Pancreas (tissue), 10 donors: ENCODE results near the gene BCAR3. TPM values are rescaled to one million over a fixed set of nuclear protein-coding genes. Genes with fewer than 3 reads are reported as not detected.

Source experiments
- ATAC-seq, 4 donors: fragments of 200-7000 bp; cut with Tn5 transposase; one replicate each; pipeline versions ENCODE4 v1.8.0 to v1.9.1; 2020; ENCODE audit warnings: mild to moderate bottlenecking in 4 of 4, moderate library complexity in 4 of 4
- DNase-seq, 6 donors: peaks; one replicate each; pipeline ENCODE4 v3.0.0-alpha.2; 2020
- FAIRE-seq: peaks from 2 replicates; lab custom pipeline; 2012; peaks lifted over from hg19 to GRCh38; lab: Jason Lieb, UNC
- H3K27ac ChIP-seq, 4 donors: fragments of 200-600 bp; sonication (generic); 1 replicate in 3 of 4; 2 replicates in 1 of 4; pipeline versions ENCODE4 v1.5.0 to v1.8.0; 2020
- H3K27me3 ChIP-seq, 4 donors: fragments of 200-600 bp; one replicate each; pipeline ENCODE4 v1.8.0; 2021
- H3K36me3 ChIP-seq, 3 donors: fragments of 200-600 bp; sonication (generic) in 1 of 3; one replicate each; pipeline versions ENCODE4 v1.5.0 to v1.8.0; 2020 to 2021
- H3K4me1 ChIP-seq, 3 donors: fragments of 200-600 bp; one replicate each; pipeline ENCODE4 v1.8.0; 2021
- H3K4me3 ChIP-seq, 4 donors: fragments of 200-600 bp; sonication (generic) in 2 of 4; one replicate each; pipeline versions ENCODE4 v1.5.0 to v1.8.0; 2020 to 2021
- H3K9me3 ChIP-seq, 4 donors: fragments of 200-600 bp; one replicate each; pipeline ENCODE4 v1.8.0; 2021
- WGBS, 2 donors: extraction: QIAGEN DNeasy Blood & Tissue Kit; methylation state at CpG; one replicate each; pipeline ENCODE4 v1.1.7; 2013; 5-methylcytosine and 5-hydroxymethylcytosine counted together
- intact Hi-C, 3 donors: fragments of 100-400 bp; cut with DNase I; formaldehyde crosslinking; loops; one replicate each; pipeline versions ENCODE4 v1.11.1 to v1.14.2; 2022
- polyA plus RNA-seq, 2 donors: library from polyadenylated mRNA; stranded (reverse); fragments of 200-250 nt; gene quantifications; one replicate each; pipeline ENCODE4 v1.2.3, GENCODE V29; 2013
- total RNA-seq, 6 donors: library from RNA; stranded (reverse); fragmentation: NEBNext Ultra II Directional in 4 of 6; extraction: Animal tissue kit (Norgen Biotek cat#: 25700) in 4 of 6; gene quantifications; one replicate each; pipeline versions ENCODE4 v1.2.1 to v1.2.4, GENCODE V29; 2021 to 2023
- TF ChIP-seq, protein P1 (sequence below), 4 donors: fragments of 200-600 bp; sonication (generic) in 3 of 4; IDR thresholded peaks; one replicate each; pipeline versions ENCODE4 v1.5.0 to v1.8.0; 2021; ENCODE audit warnings: antibody characterized with exemption in 4 of 4
- donor health status: healthy with polysubstance abuse.
- donor health status: DM: no; HTN: no; CAD: no; lungs with moderate emphysema.
- donor health status: DM: no; HTN: no; CAD: no.
- donor health status: control.
- donor health status: control.
- donor health status: Bipolar disorder and iron deficiency.
- donor health status: DM: yes; HTN: yes; CAD: no.
- donor health status: DM: no; HTN: no; CAD: no.
- donor health status: DM: no; HTN: no; CAD: no.
- donor health status: DM: yes; HTN: yes; CAD: no.

BCAR3 gene
- total and polyA plus RNA-seq, 8 donors = 2.4 to 8.2 (median 4.9) TPM

DNA sequence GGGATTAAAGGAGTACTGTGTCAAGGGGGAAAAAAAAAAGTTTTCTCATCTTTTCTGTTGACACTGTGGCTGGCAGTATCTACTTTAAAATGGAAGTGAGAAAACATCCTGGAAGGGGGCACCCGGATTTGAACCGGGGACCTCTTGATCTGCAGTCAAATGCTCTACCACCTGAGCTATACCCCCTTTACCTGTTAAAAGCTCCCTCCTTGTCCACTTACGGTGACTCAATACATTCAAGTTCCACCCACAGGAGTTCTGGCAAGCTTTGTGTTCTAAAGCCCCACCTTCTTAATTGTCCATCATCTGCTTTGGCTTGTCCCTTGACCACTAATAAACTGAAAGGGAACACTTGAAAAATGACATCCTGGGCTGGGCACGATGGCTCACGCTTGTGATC, 165.5 kb downstream of the BCAR3 start:
- 90 to 94% methylated on average over 5 of the region's 5 CpGs for WGBS, 2 donors
- FAIRE-seq (no peak), ATAC-seq (no peak), DNase-seq (no peak)
- H3K27me3 ChIP-seq = no peaks in the 10 kb centered on the region
- H3K4me1 ChIP-seq = no peaks in the 10 kb centered on the region
- no peak overlapping the region for H3K4me3 ChIP-seq
- H3K27ac ChIP-seq = no peak overlapping the region
- intact Hi-C loops = no loop called here
- TF ChIP-seq, protein P1, sequence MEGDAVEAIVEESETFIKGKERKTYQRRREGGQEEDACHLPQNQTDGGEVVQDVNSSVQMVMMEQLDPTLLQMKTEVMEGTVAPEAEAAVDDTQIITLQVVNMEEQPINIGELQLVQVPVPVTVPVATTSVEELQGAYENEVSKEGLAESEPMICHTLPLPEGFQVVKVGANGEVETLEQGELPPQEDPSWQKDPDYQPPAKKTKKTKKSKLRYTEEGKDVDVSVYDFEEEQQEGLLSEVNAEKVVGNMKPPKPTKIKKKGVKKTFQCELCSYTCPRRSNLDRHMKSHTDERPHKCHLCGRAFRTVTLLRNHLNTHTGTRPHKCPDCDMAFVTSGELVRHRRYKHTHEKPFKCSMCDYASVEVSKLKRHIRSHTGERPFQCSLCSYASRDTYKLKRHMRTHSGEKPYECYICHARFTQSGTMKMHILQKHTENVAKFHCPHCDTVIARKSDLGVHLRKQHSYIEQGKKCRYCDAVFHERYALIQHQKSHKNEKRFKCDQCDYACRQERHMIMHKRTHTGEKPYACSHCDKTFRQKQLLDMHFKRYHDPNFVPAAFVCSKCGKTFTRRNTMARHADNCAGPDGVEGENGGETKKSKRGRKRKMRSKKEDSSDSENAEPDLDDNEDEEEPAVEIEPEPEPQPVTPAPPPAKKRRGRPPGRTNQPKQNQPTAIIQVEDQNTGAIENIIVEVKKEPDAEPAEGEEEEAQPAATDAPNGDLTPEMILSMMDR (IDR thresholded peaks at IDR 0.05) = no peak
- H3K9me3 ChIP-seq = no peaks in the 10 kb centered on the region
- no peaks in the 10 kb centered on the region for H3K36me3 ChIP-seq

Other genes with a start within 250 kb of the BCAR3 start
- 10 to 100 TPM; 10.9 to 32.4 (median 16.0) TPM for gene FNBP1L, start 233.7 kb downstream of the BCAR3 start, total RNA-seq
- 10 to 100 TPM; 10.1 to 18.8 TPM for gene FNBP1L, start 233.7 kb downstream of the BCAR3 start, polyA plus RNA-seq
- 10 to 100 TPM; 15.7 to 24.3 (median 20.5) TPM for gene DNTTIP2, start 197.4 kb upstream of the BCAR3 start, total RNA-seq
- 10 to 100 TPM; 26.4 to 39.2 TPM for gene DNTTIP2, start 197.4 kb upstream of the BCAR3 start, polyA plus RNA-seq
- 1 to 10 TPM; 3.9 to 9.6 (median 6.7) TPM for gene GCLM, start 227.6 kb upstream of the BCAR3 start, total RNA-seq
- gene GCLM, start 227.6 kb upstream of the BCAR3 start, polyA plus RNA-seq = 10 to 100 TPM in 1 of 2 donors, 1 to 10 TPM in 1; 2.1 to 10.4 TPM